Body of pancreas (tissue), 4 donors: ENCODE results near the gene TUBGCP2. TPM values are rescaled to one million over a fixed set of nuclear protein-coding genes. Genes with fewer than 3 reads are reported as not detected.

Source experiments
- ATAC-seq: fragments of 150-250 bp; one replicate; pipeline ENCODE4 v1.9.1; 2016
- DNase-seq, 4 donors: peaks; one replicate each; pipeline ENCODE4 v3.0.0-alpha.2; 2019
- H3K27ac ChIP-seq, 4 donors: fragments of 200-600 bp; sonication (generic); 1 replicate in 3 of 4; 2 replicates in 1 of 4; pipeline versions ENCODE4 v1.5.1 to v1.6.1; 2016 to 2019; ENCODE audit warnings: mild to moderate bottlenecking in 1 of 4, mixed read lengths in 1 of 4, moderate library complexity in 1 of 4
- H3K27me3 ChIP-seq, 2 donors: fragments of 200-600 bp; sonication (generic); one replicate each; pipeline ENCODE4 v1.6.0; 2016; ENCODE audit warnings: mild to moderate bottlenecking in 1 of 2
- H3K36me3 ChIP-seq, 2 donors: fragments of 200-600 bp; sonication (generic); replicated peaks in 1 of 2; 2 replicates each; pipeline ENCODE4 v1.5.1; 2016; ENCODE audit warnings: low read depth in 2 of 2; ENCODE audit not compliant: insufficient read depth in 1 of 2
- H3K4me1 ChIP-seq: fragments of 200-600 bp; sonication (generic); one replicate; pipeline ENCODE4 v1.6.0; 2016
- H3K4me3 ChIP-seq, 2 donors: fragments of 200-600 bp; sonication (generic); 1 replicate in 1 of 2; 2 replicates in 1 of 2; pipeline ENCODE4 v1.5.1; 2016 to 2019
- H3K9me3 ChIP-seq, 3 donors: fragments of 200-600 bp; sonication (generic); 1 replicate in 2 of 3; 2 replicates in 1 of 3; pipeline ENCODE4 v1.5.1; 2016
- CTCF ChIP-seq, 7 experiments: fragments of 450-650 bp in 4 of 7; fragments of 200-600 bp in 3 of 7; sonication (generic) in 3 of 7; IDR thresholded peaks; one replicate each; pipeline ENCODE4 v1.5.1; 2016 to 2019; ENCODE audit warnings: antibody characterized with exemption in 7 of 7
- POLR2A ChIP-seq, 3 donors: fragments of 450-650 bp; IDR thresholded peaks; one replicate each; pipeline ENCODE4 v1.6.1; 2016; ENCODE audit warnings: antibody characterized with exemption in 3 of 3, mild to moderate bottlenecking in 2 of 3
- WGBS, 2 donors: methylation state at CpG; one replicate each; pipeline ENCODE4 v1.1.5; 2017; 5-methylcytosine and 5-hydroxymethylcytosine counted together
- intact Hi-C: fragments of 100-400 bp; cut with DNase I; formaldehyde crosslinking; loops from one replicate; pipeline ENCODE4 v1.15.1; 2023
- total RNA-seq, 2 donors: library from RNA; depleted of rRNA; stranded (reverse); fragments of >200 nt; gene quantifications; one replicate each; pipeline ENCODE4 v1.1.0, GENCODE V29; 2016

Gene TUBGCP2
- total RNA-seq, 2 donors from 2014 or later: 32.2 to 36.6 TPM

GRCh38 chr10:133272964-133273420 lies 35.7 kb downstream of the TUBGCP2 start:
- intact Hi-C loops: no loop called here
- WGBS, 2 donors: 90 to 93% methylated on average over 7 to 20 of the region's 25 CpGs
- TF ChIP-seq POLR2A (IDR thresholded peaks at IDR 0.05) (no peak), CTCF (IDR thresholded peaks at IDR 0.05) (no peak)
- Histone ChIP-seq H3K4me3 (no peak overlapping the region), H3K4me1 (peaks cover 20% of the 10 kb centered on the region), H3K36me3 (peaks cover 0 to 3% of the 10 kb centered on the region in 2 donors), H3K27ac (no peak overlapping the region), H3K27me3 (no peaks in the 10 kb centered on the region), H3K9me3 (no peaks in the 10 kb centered on the region)
- ATAC-seq: no peak
- no peak for DNase-seq

- DNase-seq (no peak), ATAC-seq (no peak)
- peaks cover 15% of the 10 kb centered on the region for H3K4me1 ChIP-seq
- WGBS, 2 donors: 83 to 84% methylated on average over 20 to 22 of the region's 29 CpGs
- no peak overlapping the region for H3K4me3 ChIP-seq
- H3K27ac ChIP-seq: no peak overlapping the region
- peaks cover 0 to 3% of the 10 kb centered on the region in 2 donors for H3K36me3 ChIP-seq
- H3K27me3 ChIP-seq: no peaks in the 10 kb centered on the region
- intact Hi-C loops: no loop called here
- H3K9me3 ChIP-seq: no peaks in the 10 kb centered on the region
- TF ChIP-seq POLR2A (IDR thresholded peaks at IDR 0.05) (no peak), CTCF (IDR thresholded peaks at IDR 0.05) (no peak)
Observed at GRCh38 chr10:133272301-133272963, 36.2 kb downstream of the TUBGCP2 start.

DNA sequence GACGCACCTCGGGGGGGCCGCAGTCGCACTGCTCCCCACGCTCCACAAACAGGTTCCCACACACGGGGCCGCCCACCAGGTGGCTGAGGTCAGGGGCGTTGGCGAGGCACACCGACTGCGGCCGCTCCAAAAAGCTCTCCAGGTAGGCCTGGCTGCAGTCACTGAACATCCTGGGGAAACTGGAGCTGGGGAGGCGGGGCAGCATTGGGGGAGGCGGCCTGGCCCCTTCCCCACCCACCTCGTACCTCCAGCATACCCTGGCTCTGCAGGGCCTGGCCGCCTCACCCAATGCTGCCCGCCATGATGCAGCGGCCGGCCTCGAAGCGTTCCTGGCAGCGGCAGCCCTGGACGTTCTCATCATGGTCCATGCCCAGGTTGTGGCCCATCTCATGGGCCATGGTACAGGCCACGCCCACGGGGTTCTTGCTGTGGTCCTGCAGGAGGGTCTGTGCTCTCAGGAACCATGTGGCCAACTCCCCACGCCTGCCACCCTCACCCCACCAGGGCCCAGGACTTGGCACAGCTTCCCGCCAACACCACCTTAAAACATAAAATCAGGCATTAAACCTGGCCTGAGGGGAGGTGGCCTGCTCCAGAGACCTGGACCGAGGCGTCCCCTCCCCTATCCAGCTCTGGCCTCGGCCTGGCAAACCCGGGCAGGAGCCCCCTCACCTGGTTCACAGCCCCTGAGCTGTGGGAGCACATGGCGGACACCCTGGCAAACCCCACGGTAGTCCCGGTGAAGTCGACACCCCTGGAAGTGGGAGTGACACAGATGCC lies 37.0 kb downstream of the TUBGCP2 start:
- Histone ChIP-seq H3K27ac (no peak overlapping the region), H3K4me1 (peaks cover 7% of the 10 kb centered on the region), H3K4me3 (no peak overlapping the region), H3K27me3 (no peaks in the 10 kb centered on the region), H3K9me3 (no peaks in the 10 kb centered on the region), H3K36me3 (peaks cover 0 to 3% of the 10 kb centered on the region in 2 donors)
- 82 to 87% methylated on average over 17 to 35 of the region's 35 CpGs for WGBS, 2 donors
- ATAC-seq (no peak), DNase-seq (no peak)
- intact Hi-C loops: no loop called here
- TF ChIP-seq CTCF (IDR thresholded peaks at IDR 0.05) (no peak), POLR2A (IDR thresholded peaks at IDR 0.05) (no peak)

DNA sequence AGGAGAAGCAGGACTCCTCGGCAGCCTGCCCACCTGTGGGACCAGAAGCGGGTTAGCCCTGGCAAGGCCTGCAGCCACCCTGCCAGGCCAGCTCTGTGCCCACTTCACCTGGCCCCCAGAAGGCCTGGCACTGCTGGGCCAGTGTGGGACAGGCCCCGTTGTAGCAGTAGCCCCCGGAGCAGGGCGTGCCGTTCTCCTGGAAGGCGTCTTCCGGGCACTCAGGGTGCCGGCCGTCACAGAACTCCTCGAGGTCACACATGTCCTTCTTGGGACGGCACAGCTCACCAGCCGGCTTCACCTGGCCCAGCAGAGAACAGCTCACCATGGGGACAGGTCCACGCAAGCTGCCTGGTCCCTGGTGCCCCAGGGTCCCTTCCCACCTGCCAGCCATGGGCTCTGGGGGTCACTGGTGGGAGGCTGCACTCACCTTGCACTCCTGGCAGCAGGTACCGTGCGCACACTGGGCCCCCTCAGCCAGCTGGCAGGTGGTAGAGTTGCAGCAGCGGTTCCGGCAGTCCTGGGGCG lies 37.8 kb downstream of the TUBGCP2 start:
- no peaks in the 10 kb centered on the region for H3K9me3 ChIP-seq
- no peak overlapping the region for H3K27ac ChIP-seq
- intact Hi-C loops: no loop called here
- TF ChIP-seq CTCF (IDR thresholded peaks at IDR 0.05) (no peak), POLR2A (IDR thresholded peaks at IDR 0.05) (no peak)
- H3K4me3 ChIP-seq: no peak overlapping the region
- no peaks in the 10 kb centered on the region for H3K27me3 ChIP-seq
- H3K4me1 ChIP-seq: no peaks in the 10 kb centered on the region
- DNase-seq: no peak
- WGBS, 2 donors: 92 to 95% methylated on average over 4 to 8 of the region's 19 CpGs
- no peak for ATAC-seq
- peaks cover 0 to 3% of the 10 kb centered on the region in 2 donors for H3K36me3 ChIP-seq
